ENCODE measurements around the gene COBLL1.

- TF ChIP-seq CTCF (IDR thresholded peaks at IDR 0.05) (no peak), POLR2A (IDR thresholded peaks at IDR 0.05) (no peak)
Observed at GRCh38 chr2:164837807-164838206, 3.8 kb downstream of the COBLL1 start.

All from right lobe of liver (tissue), 4 donors.